ENCODE measurements around the gene TDRD7. TPM values are rescaled to one million over a fixed set of nuclear protein-coding genes. Genes with fewer than 3 reads are reported as not detected.
A peak's percentile ranks its signal among the peaks of the same experiment; 100 is the strongest.

The TDRD7 gene
- total and polyA plus RNA-seq, 2 of the 8 experiments (the other 6 are each of a cell fraction or from before 2014, with no cell fraction given), result 1.2 to 2.3 TPM

GRCh38 chr9:97528529-97529230 is 116.8 kb downstream of the TDRD7 start:
- Histone ChIP-seq H3K4ac (replicated peaks; ENCODE audit: insufficient read length, low read depth, low read length) (peak overlapping the region; percentile 14), H2BK15ac (ENCODE audit: low read length) (peak overlapping the region; percentile 89; the same call in 1 of the 2 replicates), H2AFZ (ENCODE audit: low read length) (peak overlapping the region; percentile 83), H3K4me1 (replicated peaks in 1 of 4; ENCODE audit: control insufficient read depth in 3 of 4, insufficient read depth in 4 of 4, low read length in 3 of 4) (peaks cover 8 to 22% (median 16%) of the 10 kb centered on the region in 4 experiments), H3K36me3 (ENCODE audit: control insufficient read depth in 2 of 4, insufficient read depth in 4 of 4, low read length in 3 of 4) (no peaks in the 10 kb centered on the region), H3K27me3 (replicated peaks in 1 of 4; ENCODE audit: control insufficient read depth in 3 of 4, extremely low read depth in 1 of 4, insufficient read depth in 3 of 4, low read length in 3 of 4) (no peaks in the 10 kb centered on the region), H3K23me2 (ENCODE audit: low read depth, low read length) (no peaks in the 10 kb centered on the region), H4K20me1 (replicated peaks in 1 of 2; ENCODE audit: control insufficient read depth in 1 of 2, insufficient read depth in 2 of 2, low read length in 2 of 2) (no peaks in the 10 kb centered on the region), H3K14ac (ENCODE audit: insufficient read length) (no peak overlapping the region), H2BK12ac (ENCODE audit: low read depth, low read length) (peak overlapping the region; percentile 62), H2BK5ac (ENCODE audit: low read depth, low read length) (0 out of 2 replicates have a peak overlapping the region, but pooled peaks have one; percentile 19), H3K79me1 (ENCODE audit: low read depth, low read length) (no peaks in the 10 kb centered on the region), H3K9me3 (ENCODE audit: insufficient read depth in 2 of 2, low read depth in 1 of 2, low read length in 1 of 2) (no peaks in the 10 kb centered on the region), H4K8ac (ENCODE audit: extremely low read depth, insufficient read depth, low read length) (no peak overlapping the region), H2AK5ac (ENCODE audit: low read depth, low read length) (peak overlapping the region; percentile 32; the same call in 1 of the 2 replicates), H3K9ac (replicated peaks in 1 of 4; ENCODE audit: extremely low read depth in 1 of 4, low read depth in 3 of 4, low read length in 3 of 4) (no peak overlapping the region), H4K91ac (replicated peaks; ENCODE audit: insufficient read length, low read length) (peak overlapping the region; percentile 26), H3K27ac (ENCODE audit: low read depth, low read length) (peak overlapping the region; percentile 77), H2BK120ac (replicated peaks; ENCODE audit: low read depth, low read length) (peak overlapping the region; percentile 18), H3K4me2 (ENCODE audit: insufficient read depth in 1 of 2, low read depth in 2 of 2, low read length in 2 of 2) (peak overlapping the region; percentile 39 to 47; a peak in 3 of 4 replicates), H3K23ac (ENCODE audit: insufficient read length) (no peak overlapping the region), H3K79me2 (ENCODE audit: control insufficient read depth in 1 of 2, insufficient read depth in 2 of 2, low read length in 2 of 2) (no peaks in the 10 kb centered on the region), H3K4me3 (ENCODE audit: extremely low read depth in 1 of 4, insufficient read depth in 2 of 4, low read depth in 3 of 4, low read length in 4 of 4) (0 out of 8 replicates have a peak overlapping the region, but pooled peaks of 1 of the 4 experiments have one; percentile 13), H4K5ac (ENCODE audit: insufficient read length, low read depth, low read length) (peak overlapping the region; percentile 20), H2BK20ac (ENCODE audit: low read length) (peak overlapping the region; percentile 92), H3K56ac (replicated peaks; ENCODE audit: insufficient read length, low read depth, low read length) (no peak overlapping the region), H3K18ac (ENCODE audit: extremely low read depth, low read length) (peak overlapping the region; percentile 62; the same call in 1 of the 2 replicates)
- ChIA-PET CTCF (ENCODE audit: partially characterized antibody) (interaction anchor here (0.9 to 2.8 kb wide), 5 partner anchors 25 to 103 kb away, joined by 3 to 7 read pairs (median 4); partner anchors contain the start of gene TMOD1), POLR2A (ENCODE audit: partially characterized antibody) (interaction anchor here (0.6 to 1.7 kb wide), 3 partner anchors 26 to 28 kb away, joined by 3 to 4 read pairs (median 3); partner anchors contain the start of gene TMOD1)
- DNase-seq (ENCODE audit: low read depth in 1 of 2, low spot score in 2 of 2), result peak; percentile 47 to 58
- FAIRE-seq, result peak; percentile 87
- 75% methylated on average over 8 of the region's 8 CpGs; no CpG with 5 or more reads in 1 of the 2 experiments for WGBS, 2 experiments (ENCODE audit: extremely low coverage in 1 of 2, insufficient coverage in 1 of 2, insufficient read length in 1 of 2, insufficient replicate concordance in 2 of 2, low coverage in 1 of 2, low lambda C conversion rate in 2 of 2, missing lambda C conversion rate in 1 of 2)
- TF ChIP-seq SP4 (IDR thresholded peaks at IDR 0.05; ENCODE audit: low read length) (no peak), E2F6 (IDR thresholded peaks at IDR 0.05) (no peak), EP300 (IDR thresholded peaks at IDR 0.05; ENCODE audit: borderline replicate concordance in 1 of 2, low read depth in 2 of 2, low read length in 2 of 2) (peak in 1 of 2 experiments; percentile 40; a peak in 1 of 3 replicates), NRF1 (IDR thresholded peaks at IDR 0.05; ENCODE audit: low read depth, low read length) (no peak), USF2 (IDR thresholded peaks at IDR 0.05; ENCODE audit: low read length) (no peak), SIRT6 (IDR thresholded peaks at IDR 0.05; ENCODE audit: low read length) (no peak), MAX (IDR thresholded peaks at IDR 0.05) (no peak), TCF12 (IDR thresholded peaks at IDR 0.05; ENCODE audit: low read depth, low read length) (0 out of 2 replicates have a peak, but pooled peaks have one; percentile 22), TEAD4 (IDR thresholded peaks at IDR 0.05; ENCODE audit: low read depth, low read length) (peak; percentile 65; the same call in 1 of the 2 replicates)

All from H1 (cell line).